Muscle layer of colon (tissue), 2 donors: ENCODE data around the gene ZMIZ1.

Experiments
- H3K27ac ChIP-seq: one replicate; pipeline ENCODE4 v1.7.0; 2013; ENCODE audit warnings: low read depth, mild to moderate bottlenecking, low read length, moderate library complexity
- H3K27me3 ChIP-seq, 2 donors: one replicate each; pipeline ENCODE4 v1.7.0; 2013; ENCODE audit warnings: low read length in 2 of 2, mild to moderate bottlenecking in 2 of 2; ENCODE audit not compliant: insufficient read depth in 2 of 2, control insufficient read depth in 1 of 2
- H3K36me3 ChIP-seq: one replicate; pipeline ENCODE4 v1.7.0; 2013; ENCODE audit warnings: mild to moderate bottlenecking, low read length; ENCODE audit not compliant: insufficient read depth
- H3K4me1 ChIP-seq: one replicate; pipeline ENCODE4 v1.7.0; 2013; ENCODE audit warnings: mild to moderate bottlenecking, low read length; ENCODE audit not compliant: insufficient read depth
- H3K4me3 ChIP-seq, 2 donors: one replicate each; pipeline ENCODE4 v1.7.0; 2013; ENCODE audit warnings: low read length in 2 of 2, low read depth in 1 of 2, mild to moderate bottlenecking in 1 of 2, moderate library complexity in 1 of 2
- H3K9ac ChIP-seq: one replicate; pipeline ENCODE4 v1.7.0; 2013; ENCODE audit warnings: low read length
- H3K9me3 ChIP-seq: one replicate; pipeline ENCODE4 v1.7.0; 2013; ENCODE audit warnings: mild to moderate bottlenecking, low read length
- donor health status: abdominal sarcoma.
- donor health status: Adenocarcinoma of cecum.

Gene ZMIZ1

DNA sequence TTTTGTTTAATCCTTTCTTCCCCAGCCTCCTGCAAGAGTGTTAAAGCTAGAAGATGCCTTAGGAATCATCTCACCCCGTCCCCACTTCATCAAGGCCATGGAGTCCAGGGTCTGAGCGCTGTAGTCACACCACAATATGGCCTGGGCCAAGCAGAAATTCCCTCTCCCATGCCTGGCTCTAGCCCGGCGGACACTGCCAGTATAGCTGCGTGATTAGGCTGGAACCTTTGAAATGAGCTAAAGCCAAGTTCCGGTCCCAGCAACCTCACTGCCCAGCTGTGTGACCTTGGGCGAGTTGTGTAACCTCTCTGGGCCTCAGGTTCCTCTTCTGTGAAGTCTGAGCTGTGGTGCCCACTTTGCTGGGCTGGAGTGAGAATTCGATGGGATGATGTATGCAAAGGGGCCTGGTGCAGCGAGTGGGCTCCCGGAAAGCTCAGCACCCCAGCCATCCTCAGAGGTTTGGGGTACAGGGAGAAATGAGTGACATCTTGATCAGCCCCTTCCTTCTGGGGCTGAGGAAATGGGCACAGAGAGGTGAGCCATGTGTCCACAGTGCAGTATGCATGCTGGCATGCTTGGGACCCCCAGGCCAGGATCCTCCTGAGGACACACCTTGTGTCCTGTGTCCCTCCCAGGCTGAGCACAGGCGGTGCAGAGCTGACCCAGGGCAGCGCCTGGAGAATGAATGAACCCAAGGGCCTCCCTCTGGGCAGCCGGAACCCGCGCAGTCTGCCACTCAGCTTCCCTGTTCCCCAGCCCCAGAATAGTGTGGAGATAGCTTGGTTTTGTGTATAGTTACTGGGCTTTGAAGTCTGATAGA lies 118.6 kb downstream of the ZMIZ1 start:
- H3K36me3 ChIP-seq = peaks cover 13% of the 10 kb centered on the region
- H3K27me3 ChIP-seq = no peaks in the 10 kb centered on the region
- H3K27ac ChIP-seq = peak overlapping the region; percentile 9
- H3K4me1 ChIP-seq = peaks cover 52% of the 10 kb centered on the region
- H3K9me3 ChIP-seq = no peaks in the 10 kb centered on the region
- no peak overlapping the region for H3K9ac ChIP-seq
- H3K4me3 ChIP-seq = no peak overlapping the region

DNA sequence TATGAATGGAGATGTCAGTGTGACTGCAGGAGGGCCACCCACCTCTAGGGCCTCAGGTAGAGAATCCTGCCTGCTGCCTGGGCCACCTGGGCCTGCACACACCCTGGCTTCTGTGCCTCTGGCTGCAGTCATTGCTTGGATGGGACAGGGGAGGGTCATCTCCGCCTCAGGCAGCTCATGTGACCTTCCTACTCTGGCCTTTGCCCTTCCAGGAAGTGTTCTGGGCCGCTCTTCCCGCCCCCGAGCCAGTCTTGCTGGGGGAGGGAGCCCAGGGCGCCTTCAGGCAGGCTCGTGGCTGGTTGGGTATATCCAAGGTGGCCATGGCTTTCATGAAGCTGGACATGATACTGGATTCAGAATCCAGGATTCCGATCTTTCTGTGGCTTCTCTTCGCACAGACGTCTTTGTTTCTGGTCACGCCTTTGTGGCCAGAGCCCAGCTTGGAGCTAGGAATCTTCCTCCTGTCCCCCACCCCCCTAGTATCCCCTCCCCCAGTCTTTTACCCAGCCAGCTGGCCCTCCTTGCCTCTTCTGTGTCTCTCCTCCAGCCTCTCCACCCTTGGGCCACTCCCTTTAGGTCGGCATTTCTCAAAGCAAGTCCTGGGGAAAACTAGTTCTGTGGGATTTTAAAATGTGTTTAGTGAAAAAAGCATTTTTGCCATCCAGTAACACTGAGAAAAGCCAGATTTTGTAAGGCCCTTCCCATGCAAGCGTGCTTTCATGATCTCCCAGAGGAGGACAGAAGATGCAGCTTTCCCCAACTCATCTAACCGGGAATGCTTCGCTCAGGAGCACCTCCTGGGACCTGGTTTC lies 119.6 kb downstream of the ZMIZ1 start:
- Histone ChIP-seq H3K4me3 (no peak overlapping the region), H3K36me3 (peaks cover 22% of the 10 kb centered on the region), H3K4me1 (peaks cover 49% of the 10 kb centered on the region)

DNA sequence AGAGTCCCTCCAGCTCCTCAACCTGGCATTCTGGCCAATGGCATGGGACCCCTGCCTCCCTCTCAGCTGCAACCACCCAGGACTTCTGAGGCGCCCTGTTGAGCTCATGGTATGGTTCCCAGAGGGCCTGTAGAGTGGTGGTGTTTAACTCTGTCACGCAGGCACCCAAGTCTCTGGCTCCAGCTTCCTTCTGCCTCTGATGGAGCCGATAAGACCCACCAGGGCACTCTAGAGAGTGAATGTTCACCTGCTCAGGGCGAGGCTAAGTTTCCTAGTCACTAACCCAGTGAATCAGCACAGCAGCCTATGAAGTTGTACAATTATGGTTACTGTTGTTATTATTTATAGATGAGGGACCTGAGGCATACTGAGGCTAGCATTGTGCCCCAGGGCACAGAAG lies 120.4 kb downstream of the ZMIZ1 start:
- Histone ChIP-seq H3K27me3 (no peaks in the 10 kb centered on the region), H3K4me1 (peaks cover 43% of the 10 kb centered on the region), H3K36me3 (peaks cover 24% of the 10 kb centered on the region), H3K9ac (no peak overlapping the region), H3K9me3 (no peaks in the 10 kb centered on the region), H3K4me3 (no peak overlapping the region), H3K27ac (no peak overlapping the region)

More for the DNA sequence above, 119.6 kb downstream of the ZMIZ1 start:
- Histone ChIP-seq H3K9me3 (no peaks in the 10 kb centered on the region), H3K27me3 (no peaks in the 10 kb centered on the region), H3K9ac (no peak overlapping the region), H3K27ac (no peak overlapping the region)

DNA sequence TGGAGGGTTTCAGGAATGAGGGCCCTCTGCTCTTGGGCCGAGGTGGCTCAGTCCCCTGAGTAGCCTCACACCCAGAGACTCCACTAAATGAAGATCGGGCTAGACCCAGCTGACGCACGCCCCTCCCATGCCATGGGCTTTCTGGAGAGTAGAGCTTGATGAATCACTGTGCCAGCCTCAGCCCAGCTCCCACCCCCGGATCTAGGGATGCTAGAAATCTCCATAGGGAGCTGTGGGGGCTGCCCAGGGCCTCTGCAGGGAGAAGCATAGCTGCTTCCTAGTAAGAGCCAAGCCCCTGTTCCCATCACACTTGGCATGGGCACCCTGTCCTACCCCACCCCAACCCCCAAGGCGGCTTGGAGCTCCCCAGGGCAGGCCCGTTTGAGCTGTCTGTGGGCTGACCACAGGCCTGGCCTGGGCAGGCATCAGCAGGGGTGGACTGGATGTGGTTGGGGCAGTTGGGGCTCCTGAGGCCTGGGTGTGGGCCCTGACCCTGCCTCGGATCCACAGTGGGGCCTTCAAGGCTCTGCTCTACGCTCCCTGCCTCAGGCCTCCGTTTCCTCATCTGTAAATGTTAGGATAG lies 121.2 kb downstream of the ZMIZ1 start:
- Histone ChIP-seq H3K9me3 (no peaks in the 10 kb centered on the region), H3K4me3 (no peak overlapping the region), H3K4me1 (peaks cover 43% of the 10 kb centered on the region), H3K27me3 (no peaks in the 10 kb centered on the region), H3K36me3 (peaks cover 24% of the 10 kb centered on the region), H3K27ac (no peak overlapping the region), H3K9ac (no peak overlapping the region)

DNA sequence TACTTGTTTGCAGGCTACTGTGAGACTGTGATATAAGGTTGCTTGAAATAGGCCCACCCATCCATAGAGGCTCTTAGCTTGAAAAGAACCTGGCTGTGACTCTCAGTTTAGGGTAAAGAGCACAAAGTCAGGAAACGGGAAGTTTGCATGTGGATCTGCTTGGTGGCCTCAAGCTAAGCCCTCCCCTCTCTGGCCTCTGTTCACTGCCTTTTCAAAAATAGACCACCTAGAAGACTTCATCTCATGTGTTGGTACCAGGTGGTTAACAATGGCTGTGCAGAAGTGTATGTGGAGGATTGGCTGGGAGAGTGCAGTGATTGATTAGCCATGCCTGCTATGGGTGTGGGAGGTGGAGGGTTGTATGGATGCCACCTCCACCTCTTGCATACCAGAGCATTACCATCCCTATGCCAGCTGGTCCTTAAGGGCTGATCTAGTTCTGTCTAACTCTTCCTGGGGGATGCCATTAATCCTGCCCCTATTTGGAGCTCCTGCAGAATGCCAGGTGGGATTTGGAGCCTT lies 122.0 kb downstream of the ZMIZ1 start:
- H3K4me3 ChIP-seq = no peak overlapping the region
- H3K36me3 ChIP-seq = peaks cover 24% of the 10 kb centered on the region
- H3K4me1 ChIP-seq = peaks cover 43% of the 10 kb centered on the region
- H3K27ac ChIP-seq = no peak overlapping the region
- no peak overlapping the region for H3K9ac ChIP-seq
- no peaks in the 10 kb centered on the region for H3K27me3 ChIP-seq
- no peaks in the 10 kb centered on the region for H3K9me3 ChIP-seq

DNA sequence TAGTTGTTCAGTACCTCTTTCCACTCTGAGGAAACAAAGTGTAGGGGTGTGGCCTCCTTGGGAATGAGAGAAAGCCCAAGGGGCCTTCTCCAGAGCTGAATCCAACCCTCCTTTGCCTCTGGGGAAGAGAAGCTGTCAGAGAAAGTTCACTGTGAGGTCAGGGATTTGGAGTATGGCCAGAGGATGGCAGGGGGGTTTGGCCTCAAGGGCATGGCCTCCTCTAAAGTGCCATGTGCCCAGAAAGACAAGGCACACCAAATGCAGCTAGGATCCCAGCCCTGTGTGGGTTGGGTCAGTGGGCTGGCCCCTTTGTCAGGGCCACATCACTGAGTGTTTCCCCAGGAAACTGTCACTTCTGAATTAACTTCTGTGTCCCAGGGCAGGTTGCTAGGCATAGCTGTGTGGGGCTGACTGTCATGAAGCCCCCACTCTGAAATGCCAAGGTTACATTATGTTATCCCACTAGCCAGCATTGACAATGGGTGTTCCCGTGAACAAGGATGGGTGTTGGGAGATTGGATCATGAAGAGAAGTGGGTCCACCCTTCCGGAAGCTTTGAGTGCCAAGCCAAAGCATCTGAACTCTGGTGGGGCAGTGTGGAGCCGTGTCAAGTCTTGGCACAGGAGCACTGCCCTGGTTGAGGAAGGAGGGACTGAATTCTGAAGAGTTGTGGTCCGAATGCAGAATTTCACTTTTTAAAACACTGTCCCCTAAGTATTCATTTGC lies 123.3 kb downstream of the ZMIZ1 start:
- H3K9me3 ChIP-seq = no peaks in the 10 kb centered on the region
- no peak overlapping the region for H3K4me3 ChIP-seq
- H3K27me3 ChIP-seq = no peaks in the 10 kb centered on the region
- peaks cover 41% of the 10 kb centered on the region for H3K4me1 ChIP-seq
- H3K9ac ChIP-seq = no peak overlapping the region
- no peak overlapping the region for H3K27ac ChIP-seq
- peaks cover 20% of the 10 kb centered on the region for H3K36me3 ChIP-seq

DNA sequence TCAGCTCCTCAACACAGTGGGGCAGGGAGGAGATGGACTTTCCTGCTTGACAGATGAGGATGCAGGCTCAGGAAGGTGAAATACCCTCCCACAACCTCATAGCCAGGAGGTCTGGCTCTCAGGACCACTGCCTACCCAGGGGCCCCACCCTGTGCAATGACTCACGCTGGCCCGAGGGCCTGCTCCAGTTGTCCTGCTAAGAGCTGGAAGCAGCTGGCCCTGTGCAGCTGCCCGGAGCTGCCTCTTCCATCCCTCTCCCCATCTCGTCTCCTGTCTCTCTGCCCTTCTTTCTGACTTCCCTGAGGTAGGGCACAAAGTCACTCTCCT lies 123.9 kb downstream of the ZMIZ1 start:
- Histone ChIP-seq H3K9ac (no peak overlapping the region), H3K4me1 (peaks cover 43% of the 10 kb centered on the region), H3K9me3 (no peaks in the 10 kb centered on the region), H3K36me3 (peaks cover 15% of the 10 kb centered on the region), H3K4me3 (no peak overlapping the region), H3K27ac (no peak overlapping the region), H3K27me3 (no peaks in the 10 kb centered on the region)

DNA sequence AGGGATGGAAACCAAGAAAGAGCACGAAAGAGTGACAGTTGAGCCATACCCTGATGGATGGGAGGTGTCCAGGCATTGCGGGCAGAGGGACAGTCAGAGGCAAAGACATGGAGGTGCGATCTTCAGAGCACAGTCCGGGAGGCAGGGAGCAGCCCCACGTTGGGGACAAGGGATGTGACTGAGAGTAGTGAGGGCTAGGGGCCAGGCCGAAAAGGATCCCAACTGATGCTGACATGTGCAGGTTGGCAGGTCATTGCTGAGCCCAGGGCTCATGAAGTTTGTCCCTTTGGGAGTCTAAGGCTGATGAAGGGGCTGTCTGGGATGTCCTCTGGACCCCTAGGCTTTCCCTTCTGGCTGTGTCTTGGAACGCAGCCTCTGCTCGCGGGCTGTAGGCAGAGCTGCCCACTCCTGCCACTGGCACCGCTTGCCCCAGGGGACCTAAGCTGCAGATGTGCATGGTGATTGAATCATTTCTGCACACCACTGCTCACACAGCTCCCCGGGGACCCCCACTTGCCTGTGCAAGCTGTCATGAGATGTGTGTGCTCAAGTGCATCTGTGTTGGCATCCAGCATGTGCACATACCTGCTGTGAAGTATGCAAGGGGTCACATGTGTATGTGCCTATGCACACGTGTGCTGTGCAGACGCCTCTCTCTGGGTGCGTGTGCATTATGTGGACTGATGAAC lies 125.1 kb downstream of the ZMIZ1 start:
- peaks cover 43% of the 10 kb centered on the region for H3K4me1 ChIP-seq

DNA sequence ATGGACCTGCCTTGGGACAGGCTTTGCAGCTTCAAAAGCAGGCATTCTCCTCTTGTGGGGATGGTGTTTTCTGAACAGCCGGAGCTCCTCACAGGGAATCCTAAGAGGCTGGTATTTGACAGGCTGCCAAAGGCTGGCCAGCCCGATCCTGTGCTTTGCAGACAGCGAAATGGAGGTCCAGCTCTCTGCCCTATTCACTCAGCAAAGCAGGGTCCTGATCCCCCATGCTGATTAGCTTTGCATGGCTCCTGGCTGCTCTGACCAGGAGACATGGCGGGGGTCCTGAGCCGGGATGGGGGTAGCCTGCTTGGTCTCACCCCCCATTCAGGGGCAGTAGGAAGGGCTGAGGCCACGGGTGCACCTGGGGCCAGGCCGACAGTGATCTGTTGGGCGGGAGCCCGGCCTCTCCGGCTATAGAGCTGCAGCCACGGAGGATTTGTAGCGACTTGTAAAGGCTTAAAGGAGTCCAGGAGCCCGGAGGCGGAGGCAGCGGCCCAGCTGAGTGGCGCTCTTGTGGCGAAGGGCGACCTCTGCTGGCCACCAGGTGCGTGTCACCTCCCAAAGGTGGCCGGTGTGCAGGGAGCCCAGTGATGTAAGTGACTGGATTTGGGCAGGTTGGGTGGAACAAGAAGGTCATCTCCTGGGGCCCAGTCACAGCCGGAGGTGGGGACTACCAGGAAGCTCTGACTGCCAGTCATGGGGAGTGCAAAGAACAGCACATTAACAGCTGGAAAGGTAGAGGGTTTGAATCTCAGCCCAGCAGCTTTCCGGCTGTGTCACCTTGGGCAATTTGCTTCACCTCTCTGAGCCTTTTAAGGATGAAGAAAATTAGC lies 126.5 kb downstream of the ZMIZ1 start:
- no peak overlapping the region for H3K9ac ChIP-seq

More for the DNA sequence above, 125.1 kb downstream of the ZMIZ1 start:
- Histone ChIP-seq H3K27me3 (no peaks in the 10 kb centered on the region), H3K9me3 (no peaks in the 10 kb centered on the region), H3K36me3 (peaks cover 15% of the 10 kb centered on the region), H3K4me3 (no peak overlapping the region), H3K27ac (no peak overlapping the region), H3K9ac (no peak overlapping the region)

More for the DNA sequence above, 126.5 kb downstream of the ZMIZ1 start:
- Histone ChIP-seq H3K4me1 (peaks cover 43% of the 10 kb centered on the region), H3K4me3 (peak overlapping the region; percentile 21 to 24), H3K27ac (peak overlapping the region; percentile 89), H3K9me3 (no peaks in the 10 kb centered on the region), H3K36me3 (peaks cover 15% of the 10 kb centered on the region), H3K27me3 (no peaks in the 10 kb centered on the region)
